Activated CD4-positive, alpha-beta T cell treated with anti-CD3 and anti-CD28 coated beads, Interleukin-2, amount 10 ng/mL, durations not matched to agents 7 days and 5 days (primary cell): Measurements from ENCODE around the gene TRRAP. TPM values are rescaled to one million over a fixed set of nuclear protein-coding genes. Genes with fewer than 3 reads are reported as not detected.

Source experiments
- CTCF ChIA-PET: fragments of 350-600 bp; sonication (Branson Sonifier 250); formaldehyde crosslinking; loops from one replicate; lab custom pipeline; 2021; ENCODE audit warnings: antibody characterized with exemption; lab: Charles Lee
- POLR2A ChIA-PET: fragments of 350-600 bp; sonication (Branson Sonifier 250); formaldehyde crosslinking; loops from one replicate; lab custom pipeline; 2021; ENCODE audit warnings: antibody characterized with exemption; lab: Charles Lee
- DNase-seq: peaks from one replicate; pipeline ENCODE4 v3.0.0-alpha.2; 2020
- H3K27ac Mint-ChIP-seq: one replicate; pipeline ENCODE4 v1.8.0; 2021; ENCODE audit warnings: mild to moderate bottlenecking, moderate library complexity, mixed read lengths
- H3K27me3 Mint-ChIP-seq: one replicate; pipeline ENCODE4 v1.8.0; 2021; ENCODE audit warnings: mixed read lengths
- H3K36me3 Mint-ChIP-seq: one replicate; pipeline ENCODE4 v1.8.0; 2021; ENCODE audit warnings: low read depth, mixed read lengths
- H3K4me1 Mint-ChIP-seq: one replicate; pipeline ENCODE4 v1.8.0; 2021; ENCODE audit warnings: mixed read lengths
- H3K4me3 Mint-ChIP-seq: one replicate; pipeline ENCODE4 v1.8.0; 2021; ENCODE audit warnings: mild to moderate bottlenecking, moderate library complexity, mixed read lengths
- H3K9me3 Mint-ChIP-seq: one replicate; pipeline ENCODE4 v1.8.0; 2021; ENCODE audit warnings: mixed read lengths
- total RNA-seq, 2 experiments: library from RNA; stranded (reverse); gene quantifications; one replicate each; pipeline ENCODE4 v1.2.3, GENCODE V29; 2021

TRRAP gene
- total RNA-seq, 2 experiments from 2014 or later, result 63.4 to 65.1 TPM

DNA sequence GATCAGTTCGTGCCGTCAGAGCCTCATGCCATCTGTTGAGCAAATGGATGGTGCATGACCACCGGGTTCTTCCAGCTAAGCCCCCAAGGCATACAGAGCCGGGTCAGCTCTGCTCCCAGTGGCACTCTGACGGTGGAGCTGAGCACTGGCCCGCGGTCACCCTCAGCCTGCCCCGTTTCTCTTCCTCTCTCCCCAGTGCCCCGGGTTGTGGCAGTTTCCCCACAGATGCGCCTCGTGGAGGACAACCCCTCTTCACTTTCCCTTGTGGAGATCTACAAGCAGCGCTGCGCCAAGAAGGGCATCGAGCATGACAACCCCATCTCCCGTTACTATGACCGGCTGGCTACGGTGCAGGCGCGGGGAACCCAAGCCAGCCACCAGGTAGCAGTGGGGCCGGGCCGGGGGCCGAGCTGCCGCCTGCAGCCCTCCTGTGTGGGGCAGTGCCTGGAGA lies 129.9 kb downstream of the TRRAP start:
- Mint-ChIP-seq H3K4me1 (no peaks in the 10 kb centered on the region), H3K27ac (no peak overlapping the region), H3K9me3 (no peaks in the 10 kb centered on the region), H3K36me3 (peaks cover 51% of the 10 kb centered on the region), H3K27me3 (no peaks in the 10 kb centered on the region), H3K4me3 (no peak overlapping the region)
- POLR2A ChIA-PET, result no interaction called here
- CTCF ChIA-PET, result interaction anchor here (1.4 kb wide), 1 partner anchor 10 kb away, joined by 3 read pairs; no protein-coding TSS in a partner anchor
- DNase-seq, result no peak

DNA sequence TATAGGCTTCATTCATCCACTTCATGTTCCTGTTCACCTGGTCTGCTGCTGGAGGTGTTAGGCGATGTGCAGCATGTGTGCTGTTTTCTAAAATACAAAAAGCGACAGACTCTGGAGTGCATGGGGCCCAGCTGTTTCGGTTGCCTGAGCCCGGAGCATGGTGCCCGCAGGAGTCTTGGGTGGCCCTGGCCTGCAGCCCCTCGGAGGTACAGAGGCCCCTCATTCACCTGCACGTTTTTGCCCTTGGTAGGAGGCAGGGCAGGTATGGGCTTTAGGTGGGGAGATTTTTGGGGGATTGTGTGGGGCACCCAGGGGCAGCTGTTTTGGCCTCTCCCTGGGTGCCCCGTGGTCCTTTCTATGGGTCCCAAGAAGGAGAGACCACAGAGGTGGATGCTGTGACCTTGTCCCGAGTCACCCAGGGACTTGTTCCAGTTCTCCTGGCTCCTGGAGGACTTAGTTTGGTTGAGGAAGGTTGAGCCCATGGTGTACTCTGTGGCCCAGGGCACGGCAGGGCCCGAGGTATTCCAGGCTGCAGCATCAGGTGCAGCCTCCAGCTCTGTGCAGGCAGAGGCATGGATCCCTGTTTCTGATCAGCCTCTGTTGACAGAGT lies 130.7 kb downstream of the TRRAP start:
- H3K4me3 Mint-ChIP-seq, result no peak overlapping the region
- no peaks in the 10 kb centered on the region for H3K27me3 Mint-ChIP-seq
- no peak overlapping the region for H3K27ac Mint-ChIP-seq
- ChIA-PET POLR2A (no interaction called here), CTCF (interaction anchor here (1.3 kb wide), 1 partner anchor 20 kb away, joined by 3 read pairs; no protein-coding TSS in a partner anchor)
- no peaks in the 10 kb centered on the region for H3K4me1 Mint-ChIP-seq
- no peak for DNase-seq
- H3K36me3 Mint-ChIP-seq, result peaks cover 57% of the 10 kb centered on the region
- no peaks in the 10 kb centered on the region for H3K9me3 Mint-ChIP-seq

DNA sequence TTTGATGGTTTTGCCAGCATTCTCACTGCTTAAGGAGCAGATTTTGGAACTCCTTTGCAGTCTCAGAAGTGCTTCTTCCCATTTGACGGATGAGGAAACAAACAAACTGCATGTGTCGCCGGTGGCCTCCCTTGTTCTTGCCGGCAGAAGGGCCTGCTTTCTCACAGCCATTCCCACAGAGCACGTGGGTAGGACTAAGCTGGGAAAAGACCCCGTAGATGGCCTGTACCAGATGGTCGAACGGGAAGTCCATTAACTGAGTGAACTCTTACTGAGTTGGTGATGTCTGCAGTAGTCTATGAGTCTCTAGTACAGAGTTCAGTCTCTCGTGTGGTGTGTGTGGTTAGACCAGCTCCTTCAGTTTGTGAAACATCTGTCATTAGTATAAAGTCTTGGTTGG lies 131.9 kb downstream of the TRRAP start:
- Mint-ChIP-seq H3K4me3 (no peak overlapping the region), H3K36me3 (peaks cover 62% of the 10 kb centered on the region), H3K27ac (no peak overlapping the region), H3K4me1 (no peaks in the 10 kb centered on the region), H3K27me3 (no peaks in the 10 kb centered on the region), H3K9me3 (no peaks in the 10 kb centered on the region)
- no peak for DNase-seq
- POLR2A ChIA-PET, result no interaction called here
- CTCF ChIA-PET, result interaction anchor here (0.9 kb wide), 1 partner anchor 11 kb away, joined by 3 read pairs; no protein-coding TSS in a partner anchor

DNA sequence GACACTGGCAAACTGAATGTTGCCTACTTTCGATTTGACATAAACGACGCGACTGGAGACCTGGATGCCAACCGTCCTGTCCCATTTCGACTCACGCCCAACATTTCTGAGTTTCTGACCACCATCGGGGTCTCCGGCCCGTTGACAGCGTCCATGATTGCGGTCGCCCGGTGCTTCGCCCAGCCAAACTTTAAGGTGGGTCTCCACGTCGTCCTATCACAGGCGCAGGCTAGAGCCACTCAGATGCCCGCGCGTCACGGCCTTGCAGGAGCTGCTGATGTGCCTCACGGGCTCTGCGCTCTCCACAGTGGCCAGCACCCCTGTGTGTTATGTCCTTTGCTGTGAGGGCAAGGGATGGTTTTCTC lies 133.0 kb downstream of the TRRAP start:
- no peaks in the 10 kb centered on the region for H3K9me3 Mint-ChIP-seq
- POLR2A ChIA-PET, result no interaction called here
- no peaks in the 10 kb centered on the region for H3K4me1 Mint-ChIP-seq
- DNase-seq, result no peak
- H3K4me3 Mint-ChIP-seq, result no peak overlapping the region
- no peaks in the 10 kb centered on the region for H3K27me3 Mint-ChIP-seq
- H3K27ac Mint-ChIP-seq, result no peak overlapping the region
- peaks cover 61% of the 10 kb centered on the region for H3K36me3 Mint-ChIP-seq
- CTCF ChIA-PET, result no interaction called here

DNA sequence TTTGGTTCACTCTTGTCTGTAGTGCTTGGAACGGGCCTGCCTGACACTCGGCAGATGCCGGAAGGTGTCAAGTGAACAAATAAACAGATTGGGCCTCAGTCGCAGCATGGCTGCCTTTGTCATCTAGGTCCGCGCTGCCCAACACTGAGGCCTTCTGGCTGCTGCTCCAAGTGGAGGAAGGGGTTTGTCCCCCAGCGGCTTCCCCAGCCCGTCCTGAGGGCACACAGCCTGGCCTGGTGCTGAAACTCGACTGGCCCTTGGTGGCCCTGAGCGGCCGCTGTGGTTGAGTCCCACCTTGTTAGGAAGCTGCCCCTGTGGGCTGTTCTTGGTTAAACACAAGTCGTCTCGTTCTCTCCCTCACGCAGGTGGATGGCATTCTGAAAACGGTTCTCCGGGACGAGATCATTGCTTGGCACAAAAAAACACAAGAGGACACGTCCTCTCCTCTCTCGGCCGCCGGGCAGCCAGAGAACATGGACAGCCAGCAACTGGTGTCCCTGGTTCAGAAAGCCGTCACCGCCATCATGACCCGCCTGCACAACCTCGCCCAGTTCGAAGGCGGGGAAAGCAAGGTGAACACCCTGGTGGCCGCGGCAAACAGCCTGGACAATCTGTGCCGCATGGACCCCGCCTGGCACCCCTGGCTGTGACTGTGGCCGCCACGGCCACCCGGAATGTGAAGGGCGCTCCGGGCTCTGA lies 133.5 kb downstream of the TRRAP start:
- H3K27me3 Mint-ChIP-seq, result no peaks in the 10 kb centered on the region
- H3K36me3 Mint-ChIP-seq, result peaks cover 61% of the 10 kb centered on the region
- no peaks in the 10 kb centered on the region for H3K4me1 Mint-ChIP-seq
- H3K27ac Mint-ChIP-seq, result no peak overlapping the region
- CTCF ChIA-PET, result interaction anchor here (1.4 kb wide), 1 partner anchor 12 kb away, joined by 4 read pairs; no protein-coding TSS in a partner anchor
- H3K9me3 Mint-ChIP-seq, result no peaks in the 10 kb centered on the region
- no peak overlapping the region for H3K4me3 Mint-ChIP-seq
- DNase-seq, result no peak
- POLR2A ChIA-PET, result no interaction called here

DNA sequence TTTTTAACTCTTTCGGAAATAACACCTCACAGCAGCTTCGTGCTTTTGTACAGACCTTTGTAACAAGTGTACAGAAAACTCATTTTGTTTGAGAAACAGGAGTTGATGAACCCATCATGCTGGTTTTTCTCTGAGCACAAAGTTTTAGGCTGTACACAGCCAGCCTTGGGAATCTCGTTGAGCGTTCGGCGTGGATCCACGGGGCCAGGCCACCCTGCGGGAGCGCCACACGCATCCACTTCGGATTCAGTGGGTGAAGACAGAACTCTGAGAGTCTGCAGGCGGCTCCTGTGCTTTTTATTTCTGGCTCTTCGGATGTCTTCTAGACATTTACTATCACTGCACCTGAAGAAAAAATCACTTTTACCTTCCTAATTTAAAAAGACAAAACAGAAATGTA lies 134.4 kb downstream of the TRRAP start:
- POLR2A ChIA-PET, result no interaction called here
- Mint-ChIP-seq H3K4me1 (no peaks in the 10 kb centered on the region), H3K36me3 (peaks cover 60% of the 10 kb centered on the region), H3K27me3 (no peaks in the 10 kb centered on the region), H3K9me3 (no peaks in the 10 kb centered on the region), H3K27ac (no peak overlapping the region), H3K4me3 (no peak overlapping the region)
- CTCF ChIA-PET, result interaction anchor here (1.4 kb wide), 1 partner anchor 11 kb away, joined by 4 read pairs; no protein-coding TSS in a partner anchor
- no peak for DNase-seq

DNA sequence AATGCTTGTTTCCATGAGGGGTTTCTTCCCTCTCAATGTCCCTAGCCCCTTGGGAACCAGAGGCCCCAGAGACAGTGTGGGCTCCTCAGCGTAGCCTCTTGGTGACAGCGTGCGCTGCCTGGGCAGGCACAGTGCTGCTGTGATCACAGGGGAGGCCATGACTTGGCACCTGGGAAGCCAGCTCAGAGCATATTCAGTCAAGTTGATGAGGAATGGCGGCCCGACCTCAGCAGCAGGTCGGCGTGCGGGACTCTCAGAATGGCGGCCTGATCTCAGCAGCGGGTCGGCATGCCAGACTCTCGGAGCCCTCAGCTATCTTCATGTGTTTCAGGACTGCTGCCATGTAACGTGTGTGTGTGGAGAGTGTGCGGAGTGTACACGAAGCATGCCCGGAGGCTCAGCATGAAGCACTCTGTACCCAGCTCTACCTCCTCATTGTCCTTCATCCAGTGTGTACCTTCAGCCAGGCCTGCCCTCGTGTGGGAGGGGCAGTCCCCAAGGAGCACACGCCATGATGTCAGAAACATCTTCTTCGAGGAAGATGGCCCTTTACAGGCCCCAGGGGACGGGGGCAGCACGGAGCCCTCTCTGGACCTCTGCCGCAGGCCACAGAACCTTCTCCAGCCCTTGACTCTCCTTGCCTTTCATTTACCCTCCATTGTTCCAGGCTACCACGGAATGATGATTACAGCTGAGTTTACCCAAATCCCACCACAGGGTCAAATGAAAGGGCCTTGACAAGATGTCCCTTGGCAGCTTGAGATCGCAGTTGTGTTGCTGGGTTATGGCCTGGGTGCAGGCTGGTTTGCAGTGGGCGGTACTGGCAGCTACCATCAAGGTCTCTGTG lies 135.2 kb downstream of the TRRAP start:
- H3K27ac Mint-ChIP-seq, result no peak overlapping the region
- no peaks in the 10 kb centered on the region for H3K9me3 Mint-ChIP-seq
- POLR2A ChIA-PET, result no interaction called here
- peaks cover 62% of the 10 kb centered on the region for H3K36me3 Mint-ChIP-seq
- H3K27me3 Mint-ChIP-seq, result no peaks in the 10 kb centered on the region
- no peaks in the 10 kb centered on the region for H3K4me1 Mint-ChIP-seq
- CTCF ChIA-PET, result interaction anchor here (0.5 to 1.4 kb wide), 3 partner anchors 10 to 432 kb away, joined by 3 to 4 read pairs (median 4); no protein-coding TSS in a partner anchor
- no peak for DNase-seq
- H3K4me3 Mint-ChIP-seq, result no peak overlapping the region

- H3K27me3 Mint-ChIP-seq, result no peaks in the 10 kb centered on the region
- CTCF ChIA-PET, result interaction anchor here (0.5 to 0.9 kb wide), 3 partner anchors 11 to 432 kb away, joined by 3 to 4 read pairs (median 3); no protein-coding TSS in a partner anchor
- no peak overlapping the region for H3K27ac Mint-ChIP-seq
- peaks cover 66% of the 10 kb centered on the region for H3K36me3 Mint-ChIP-seq
- POLR2A ChIA-PET, result no interaction called here
- no peaks in the 10 kb centered on the region for H3K9me3 Mint-ChIP-seq
- H3K4me3 Mint-ChIP-seq, result no peak overlapping the region
- DNase-seq, result no peak
- H3K4me1 Mint-ChIP-seq, result no peaks in the 10 kb centered on the region
These were observed 136.0 kb downstream of the TRRAP start for GRCh38 chr7:99014113-99014985.

GRCh38 chr7:99016196-99016595 lies 137.9 kb downstream of the TRRAP start:
- CTCF ChIA-PET, result interaction anchor here (0.6 kb wide), 1 partner anchor 120 kb away, joined by 3 read pairs; no protein-coding TSS in a partner anchor
- POLR2A ChIA-PET, result no interaction called here
- no peaks in the 10 kb centered on the region for H3K4me1 Mint-ChIP-seq
- no peak for DNase-seq
- H3K27me3 Mint-ChIP-seq, result no peaks in the 10 kb centered on the region
- H3K9me3 Mint-ChIP-seq, result no peaks in the 10 kb centered on the region
- no peak overlapping the region for H3K4me3 Mint-ChIP-seq
- H3K36me3 Mint-ChIP-seq, result peaks cover 65% of the 10 kb centered on the region
- no peak overlapping the region for H3K27ac Mint-ChIP-seq

- ChIA-PET POLR2A (no interaction called here), CTCF (no interaction called here)
- Mint-ChIP-seq H3K36me3 (peaks cover 47% of the 10 kb centered on the region), H3K4me1 (no peaks in the 10 kb centered on the region), H3K27ac (peak overlapping the region; percentile 26), H3K4me3 (no peak overlapping the region), H3K9me3 (no peaks in the 10 kb centered on the region), H3K27me3 (no peaks in the 10 kb centered on the region)
- no peak for DNase-seq
These were observed 141.4 kb downstream of the TRRAP start for GRCh38 chr7:99019523-99020412.

DNA sequence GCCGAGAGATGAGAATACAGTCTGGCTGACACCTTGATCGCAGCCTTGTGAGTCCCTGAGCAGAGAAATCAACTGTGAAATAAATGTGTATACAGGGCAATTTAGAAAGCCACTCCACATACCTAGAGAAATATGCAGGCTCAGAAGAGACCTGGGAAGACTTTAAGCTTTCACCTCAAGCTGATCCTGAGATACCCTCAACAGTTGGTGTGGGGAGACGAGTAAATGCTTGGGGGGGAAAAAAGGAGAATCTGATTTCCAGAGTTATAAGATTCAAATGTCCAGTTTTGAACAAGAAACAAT lies 142.0 kb downstream of the TRRAP start:
- no peak overlapping the region for H3K27ac Mint-ChIP-seq
- H3K27me3 Mint-ChIP-seq, result no peaks in the 10 kb centered on the region
- CTCF ChIA-PET, result no interaction called here
- no peaks in the 10 kb centered on the region for H3K4me1 Mint-ChIP-seq
- H3K9me3 Mint-ChIP-seq, result no peaks in the 10 kb centered on the region
- peaks cover 43% of the 10 kb centered on the region for H3K36me3 Mint-ChIP-seq
- no peak overlapping the region for H3K4me3 Mint-ChIP-seq
- DNase-seq, result no peak
- POLR2A ChIA-PET, result no interaction called here
